Measurements from ENCODE around the gene PSMC3IP.

The PSMC3IP gene

GRCh38 chr17:42585353-42585752 lies 7.8 kb upstream of the PSMC3IP start:
- DNase-seq (ENCODE audit: low read depth, low spot score), result no peak

- no peak for DNase-seq (ENCODE audit: low read depth, low spot score)
These were observed 7.4 kb upstream of the PSMC3IP start for GRCh38 chr17:42584880-42585279.

GRCh38 chr17:42581744-42582270 lies 4.3 kb upstream of the PSMC3IP start:
- no peak for DNase-seq (ENCODE audit: low read depth, low spot score)

GRCh38 chr17:42579794-42580551 lies 2.4 kb upstream of the PSMC3IP start:
- DNase-seq (ENCODE audit: low read depth, low spot score), result no peak

GRCh38 chr17:42578282-42578869 lies 847 bp upstream of the PSMC3IP start:
- DNase-seq (ENCODE audit: low read depth, low spot score), result peak; percentile 43

GRCh38 chr17:42577140-42577531 lies 393 bp downstream of the PSMC3IP start:
- no peak for DNase-seq (ENCODE audit: low read depth, low spot score)

GRCh38 chr17:42574463-42574862 lies 3.1 kb downstream of the PSMC3IP start:
- DNase-seq (ENCODE audit: low read depth, low spot score), result no peak

- DNase-seq (ENCODE audit: low read depth, low spot score), result no peak
These were observed 4.4 kb downstream of the PSMC3IP start for GRCh38 chr17:42573095-42573494.

GRCh38 chr17:42571435-42572225 lies 5.9 kb downstream of the PSMC3IP start:
- no peak for DNase-seq (ENCODE audit: low read depth, low spot score)

GRCh38 chr17:42568341-42569111 lies 9.0 kb downstream of the PSMC3IP start:
- DNase-seq (ENCODE audit: low read depth, low spot score), result no peak

- peak; percentile 76 for DNase-seq (ENCODE audit: low read depth, low spot score)
These were observed 10.5 kb downstream of the PSMC3IP start, which contains the start of gene MLX for GRCh38 chr17:42566883-42567573. Gene MLX (plus strand): TSS chr17:42567100. CDS start chr17:42567125, 25 bp downstream.

GRCh38 chr17:42566215-42566882 lies 11.2 kb downstream of the PSMC3IP start:
- no peak for DNase-seq (ENCODE audit: low read depth, low spot score)

- no peak for DNase-seq (ENCODE audit: low read depth, low spot score)
These were observed 11.9 kb downstream of the PSMC3IP start for GRCh38 chr17:42565523-42566214.

- no peak for DNase-seq (ENCODE audit: low read depth, low spot score)
These were observed 12.6 kb downstream of the PSMC3IP start for GRCh38 chr17:42564815-42565522.

GRCh38 chr17:42563950-42564349 lies 13.6 kb downstream of the PSMC3IP start:
- DNase-seq (ENCODE audit: low read depth, low spot score), result no peak

- DNase-seq (ENCODE audit: low read depth, low spot score), result no peak
These were observed 14.0 kb downstream of the PSMC3IP start for GRCh38 chr17:42563543-42563942.

- DNase-seq (ENCODE audit: low read depth, low spot score), result no peak
These were observed 14.4 kb downstream of the PSMC3IP start for GRCh38 chr17:42563143-42563509.

- DNase-seq (ENCODE audit: low read depth, low spot score), result no peak
These were observed 15.0 kb downstream of the PSMC3IP start for GRCh38 chr17:42562388-42563142.

All from smooth muscle cell of the brain vasculature (primary cell).